Ishikawa (cell line): Measurements from ENCODE around the gene TMEM253.

Experiments
- CEBPB ChIP-seq: IDR thresholded peaks from 2 replicates; pipeline ENCODE4 v1.6.1; 2012
- CREB1 ChIP-seq: IDR thresholded peaks from 2 replicates; pipeline ENCODE4 v1.6.1; 2012; ENCODE audit warnings: low read depth
- EGR1 ChIP-seq: IDR thresholded peaks from 2 replicates; pipeline ENCODE4 v1.6.1; 2012
- EP300 ChIP-seq: IDR thresholded peaks from 2 replicates; pipeline ENCODE4 v1.6.1; 2012; ENCODE audit warnings: borderline replicate concordance
- FOXM1 ChIP-seq: IDR thresholded peaks from 2 replicates; pipeline ENCODE4 v1.6.1; 2012; ENCODE audit warnings: low read depth, borderline replicate concordance
- NFIC ChIP-seq: IDR thresholded peaks from 2 replicates; pipeline ENCODE4 v1.6.1; 2012
- RAD21 ChIP-seq: IDR thresholded peaks from 2 replicates; pipeline ENCODE4 v1.6.1; 2012; ENCODE audit warnings: low read depth
- TAF1 ChIP-seq: IDR thresholded peaks from 2 replicates; pipeline ENCODE4 v1.6.1; 2012; ENCODE audit warnings: low read depth, mild to moderate bottlenecking
- TCF12 ChIP-seq: IDR thresholded peaks from 2 replicates; pipeline ENCODE4 v1.6.1; 2012; ENCODE audit warnings: low read depth
- TEAD4 ChIP-seq: IDR thresholded peaks from 2 replicates; pipeline ENCODE4 v1.6.1; 2012
- USF1 ChIP-seq: IDR thresholded peaks from 2 replicates; pipeline ENCODE4 v1.6.1; 2012
- YY1 ChIP-seq: IDR thresholded peaks from 2 replicates; pipeline ENCODE4 v1.6.1; 2012; ENCODE audit warnings: low read depth
- ZBTB7A ChIP-seq: IDR thresholded peaks from 2 replicates; pipeline ENCODE4 v1.6.1; 2012; ENCODE audit warnings: low read depth
- TF ChIP-seq, protein P1 (sequence below): IDR thresholded peaks from 2 replicates; pipeline ENCODE4 v1.6.1; 2012; ENCODE audit warnings: low read depth, mild to moderate bottlenecking
- TF ChIP-seq, protein P2 (sequence below): IDR thresholded peaks from 2 replicates; pipeline ENCODE4 v1.6.1; 2012

The TMEM253 gene

DNA sequence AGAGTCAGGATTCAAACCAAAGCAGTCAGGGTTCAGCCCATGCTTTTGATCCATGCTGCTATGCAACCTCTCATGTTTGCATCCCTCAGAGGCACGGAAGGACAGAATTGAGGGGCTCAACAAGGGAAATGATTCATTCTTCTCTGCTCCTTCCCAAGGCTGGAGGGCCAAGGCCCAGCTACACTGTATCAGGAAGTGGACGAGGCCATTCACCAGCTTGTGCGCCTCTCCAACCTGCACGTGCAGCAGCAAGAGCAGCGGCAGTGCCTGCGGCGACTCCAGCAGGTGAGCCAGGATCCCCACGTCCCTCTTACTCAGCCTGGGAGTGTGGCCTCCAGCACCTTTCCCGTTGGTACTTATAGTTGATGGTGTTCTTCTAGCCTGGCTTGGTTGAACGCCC is 22.1 kb upstream of the TMEM253 start:
- TF ChIP-seq USF1 (no peak), TEAD4 (no peak), TCF12 (no peak), ZBTB7A (no peak), RAD21 (no peak), FOXM1 (no peak)
- TF ChIP-seq, protein P1, sequence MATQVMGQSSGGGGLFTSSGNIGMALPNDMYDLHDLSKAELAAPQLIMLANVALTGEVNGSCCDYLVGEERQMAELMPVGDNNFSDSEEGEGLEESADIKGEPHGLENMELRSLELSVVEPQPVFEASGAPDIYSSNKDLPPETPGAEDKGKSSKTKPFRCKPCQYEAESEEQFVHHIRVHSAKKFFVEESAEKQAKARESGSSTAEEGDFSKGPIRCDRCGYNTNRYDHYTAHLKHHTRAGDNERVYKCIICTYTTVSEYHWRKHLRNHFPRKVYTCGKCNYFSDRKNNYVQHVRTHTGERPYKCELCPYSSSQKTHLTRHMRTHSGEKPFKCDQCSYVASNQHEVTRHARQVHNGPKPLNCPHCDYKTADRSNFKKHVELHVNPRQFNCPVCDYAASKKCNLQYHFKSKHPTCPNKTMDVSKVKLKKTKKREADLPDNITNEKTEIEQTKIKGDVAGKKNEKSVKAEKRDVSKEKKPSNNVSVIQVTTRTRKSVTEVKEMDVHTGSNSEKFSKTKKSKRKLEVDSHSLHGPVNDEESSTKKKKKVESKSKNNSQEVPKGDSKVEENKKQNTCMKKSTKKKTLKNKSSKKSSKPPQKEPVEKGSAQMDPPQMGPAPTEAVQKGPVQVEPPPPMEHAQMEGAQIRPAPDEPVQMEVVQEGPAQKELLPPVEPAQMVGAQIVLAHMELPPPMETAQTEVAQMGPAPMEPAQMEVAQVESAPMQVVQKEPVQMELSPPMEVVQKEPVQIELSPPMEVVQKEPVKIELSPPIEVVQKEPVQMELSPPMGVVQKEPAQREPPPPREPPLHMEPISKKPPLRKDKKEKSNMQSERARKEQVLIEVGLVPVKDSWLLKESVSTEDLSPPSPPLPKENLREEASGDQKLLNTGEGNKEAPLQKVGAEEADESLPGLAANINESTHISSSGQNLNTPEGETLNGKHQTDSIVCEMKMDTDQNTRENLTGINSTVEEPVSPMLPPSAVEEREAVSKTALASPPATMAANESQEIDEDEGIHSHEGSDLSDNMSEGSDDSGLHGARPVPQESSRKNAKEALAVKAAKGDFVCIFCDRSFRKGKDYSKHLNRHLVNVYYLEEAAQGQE = no peak
- TF ChIP-seq, protein P2, sequence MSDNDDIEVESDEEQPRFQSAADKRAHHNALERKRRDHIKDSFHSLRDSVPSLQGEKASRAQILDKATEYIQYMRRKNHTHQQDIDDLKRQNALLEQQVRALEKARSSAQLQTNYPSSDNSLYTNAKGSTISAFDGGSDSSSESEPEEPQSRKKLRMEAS = no peak

DNA sequence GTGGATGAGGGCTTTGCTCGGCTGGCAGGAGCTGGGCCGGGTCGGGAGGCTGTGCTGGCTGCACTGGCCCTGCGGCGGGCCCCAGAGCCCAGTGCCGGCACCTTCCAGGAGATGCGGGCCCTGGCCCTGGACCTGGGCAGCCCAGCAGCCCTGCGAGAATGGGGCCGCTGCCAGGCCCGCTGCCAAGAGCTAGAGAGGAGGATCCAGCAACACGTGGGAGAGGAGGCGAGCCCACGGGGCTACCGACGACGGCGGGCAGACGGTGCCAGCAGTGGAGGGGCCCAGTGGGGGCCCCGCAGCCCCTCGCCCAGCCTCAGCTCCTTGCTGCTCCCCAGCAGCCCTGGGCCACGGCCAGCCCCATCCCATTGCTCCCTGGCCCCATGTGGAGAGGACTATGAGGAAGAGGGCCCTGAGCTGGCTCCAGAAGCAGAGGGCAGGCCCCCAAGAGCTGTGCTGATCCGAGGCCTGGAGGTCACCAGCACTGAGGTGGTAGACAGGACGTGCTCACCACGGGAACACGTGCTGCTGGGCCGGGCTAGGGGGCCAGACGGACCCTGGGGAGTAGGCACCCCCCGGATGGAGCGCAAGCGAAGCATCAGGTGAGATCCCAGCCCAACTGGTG is 19.2 kb upstream of the TMEM253 start:
- TF ChIP-seq FOXM1 = no peak
- no peak for TF ChIP-seq ZBTB7A
- TF ChIP-seq USF1 = no peak
- TF ChIP-seq, protein P1 = no peak
- no peak for TF ChIP-seq TAF1
- TF ChIP-seq EP300 = no peak
- TF ChIP-seq, protein P2 = no peak
- no peak for TF ChIP-seq YY1
- no peak for TF ChIP-seq EGR1
- TF ChIP-seq NFIC = no peak
- TF ChIP-seq TCF12 = no peak
- TF ChIP-seq TEAD4 = no peak
- no peak for TF ChIP-seq CEBPB
- no peak for TF ChIP-seq RAD21
- TF ChIP-seq CREB1 = no peak

DNA sequence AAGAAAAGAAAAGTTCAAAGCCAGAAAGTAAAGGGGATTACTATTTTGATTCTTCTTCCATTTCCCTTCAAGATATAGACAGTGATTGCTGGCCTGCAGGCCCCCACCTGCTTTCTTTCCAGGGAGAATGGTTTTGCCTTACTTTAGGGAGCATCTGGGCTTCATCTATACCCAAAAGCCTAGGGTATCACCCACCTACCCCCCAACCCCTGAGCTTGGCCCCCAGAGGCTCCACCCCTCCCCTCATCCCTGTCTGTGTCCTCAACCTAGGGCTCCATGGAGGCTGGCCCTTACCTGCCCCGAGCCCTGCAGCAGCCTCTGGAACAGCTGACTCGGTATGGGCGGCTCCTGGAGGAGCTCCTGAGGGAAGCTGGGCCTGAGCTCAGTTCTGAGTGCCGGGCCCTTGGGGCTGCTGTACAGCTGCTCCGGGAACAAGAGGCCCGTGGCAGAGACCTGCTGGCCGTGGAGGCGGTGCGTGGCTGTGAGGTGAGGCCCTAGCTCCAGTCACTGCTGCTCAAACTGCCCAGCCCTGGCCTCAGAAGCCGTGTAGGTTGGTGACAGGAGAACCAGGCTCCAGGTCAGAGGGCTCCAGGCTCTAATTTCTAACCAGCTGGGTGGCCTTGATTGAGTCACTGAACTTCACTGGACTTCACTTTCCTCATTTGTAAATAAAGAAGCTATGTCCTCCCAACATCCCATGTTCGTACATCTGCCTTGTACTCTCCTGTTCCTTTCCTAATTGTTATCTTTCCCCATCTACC is 17.1 kb upstream of the TMEM253 start:
- no peak for TF ChIP-seq EP300
- TF ChIP-seq, protein P2 = no peak
- no peak for TF ChIP-seq CREB1
- no peak for TF ChIP-seq FOXM1
- no peak for TF ChIP-seq NFIC
- TF ChIP-seq ZBTB7A = no peak
- TF ChIP-seq TEAD4 = no peak
- TF ChIP-seq, protein P1 = no peak
- no peak for TF ChIP-seq CEBPB
- TF ChIP-seq USF1 = no peak
- TF ChIP-seq TCF12 = no peak
- TF ChIP-seq YY1 = no peak
- no peak for TF ChIP-seq RAD21

- TF ChIP-seq, protein P2 = no peak
- TF ChIP-seq NFIC (no peak), TEAD4 (no peak), EGR1 (no peak), CEBPB (no peak), TAF1 (no peak), TCF12 (no peak), YY1 (no peak), ZBTB7A (no peak), RAD21 (no peak), EP300 (no peak)
- TF ChIP-seq, protein P1 = no peak
Measured at GRCh38 chr14:21084396-21084795, 16.5 kb upstream of the TMEM253 start.
